HS-5 (cell line): ENCODE measurements around the gene ARMC6.

Experiments used
- DNase-seq: peaks from one replicate; pipeline ENCODE4 v3.0.0-alpha.2; 2012; ENCODE audit warnings: low read depth

Gene ARMC6

GRCh38 chr19:19033426-19034203 is at the start of gene ARMC6, which contains the start of gene SUGP2:
TSS of gene ARMC6 (plus strand) at chr19:19033603. CDS start at chr19:19034210, 607 bp downstream.
TSS of gene SUGP2 (minus strand) at chr19:19033517. CDS start at chr19:19031071, 2,446 bp downstream.
- peak; percentile 68 for DNase-seq

DNA sequence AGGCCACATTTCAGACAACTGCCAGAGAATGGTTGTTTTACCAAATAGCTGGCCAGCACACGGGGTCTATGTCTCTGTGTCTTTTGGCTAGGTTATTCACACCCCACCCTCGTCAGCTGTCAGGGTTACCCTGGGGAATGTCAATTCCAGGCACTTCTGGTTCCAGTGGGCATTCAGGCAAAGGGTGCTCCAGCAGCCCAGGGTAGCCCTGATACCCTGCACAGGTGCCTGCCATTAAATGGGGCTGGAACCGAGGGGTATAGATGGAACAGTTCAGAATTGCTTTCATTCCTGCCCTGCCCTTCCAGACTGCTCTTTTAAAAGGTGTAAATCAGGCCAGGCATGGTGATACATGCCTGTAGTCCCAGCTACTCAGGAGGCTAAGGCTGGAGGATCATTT is 49.2 kb upstream of the ARMC6 start:
- DNase-seq: no peak

DNA sequence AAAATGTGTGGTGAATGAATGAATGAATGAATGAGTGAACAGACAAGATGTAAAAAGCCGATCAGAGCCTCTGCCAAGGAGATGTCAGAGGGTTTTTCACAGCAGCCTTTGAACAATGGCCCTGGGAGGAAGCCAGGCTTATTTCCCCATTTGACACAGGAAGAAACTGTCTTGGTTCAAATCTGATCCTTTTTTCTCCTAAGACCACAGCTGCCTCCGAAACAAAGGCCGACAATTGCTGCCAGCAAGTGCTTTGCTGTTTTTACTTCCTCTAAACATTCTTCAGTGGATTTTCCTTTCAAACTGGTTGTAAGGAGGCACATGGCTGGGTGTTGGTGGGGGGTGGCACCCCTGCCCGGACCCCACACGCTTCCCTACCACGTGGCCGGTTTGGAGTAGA is 48.1 kb upstream of the ARMC6 start:
- no peak for DNase-seq

DNA sequence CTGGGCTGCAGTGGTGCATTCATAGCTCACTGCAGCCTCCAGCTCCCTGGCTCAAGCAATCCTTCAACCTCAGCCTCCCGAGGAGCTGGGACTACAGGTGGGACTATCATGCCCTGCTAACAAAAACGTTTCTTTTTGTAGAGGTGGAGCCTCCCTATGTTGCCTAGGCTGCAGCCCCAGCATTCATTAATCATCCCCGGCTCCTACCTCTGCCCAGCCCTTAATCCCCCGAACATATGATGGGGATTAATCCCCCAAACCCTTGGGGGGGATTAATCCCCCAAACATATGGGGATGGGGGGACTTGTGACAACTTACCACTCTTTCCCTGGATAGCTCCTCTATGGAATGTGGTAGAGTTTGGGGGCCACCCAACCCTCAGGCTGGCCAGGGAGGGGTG is 45.9 kb upstream of the ARMC6 start:
- no peak for DNase-seq

DNA sequence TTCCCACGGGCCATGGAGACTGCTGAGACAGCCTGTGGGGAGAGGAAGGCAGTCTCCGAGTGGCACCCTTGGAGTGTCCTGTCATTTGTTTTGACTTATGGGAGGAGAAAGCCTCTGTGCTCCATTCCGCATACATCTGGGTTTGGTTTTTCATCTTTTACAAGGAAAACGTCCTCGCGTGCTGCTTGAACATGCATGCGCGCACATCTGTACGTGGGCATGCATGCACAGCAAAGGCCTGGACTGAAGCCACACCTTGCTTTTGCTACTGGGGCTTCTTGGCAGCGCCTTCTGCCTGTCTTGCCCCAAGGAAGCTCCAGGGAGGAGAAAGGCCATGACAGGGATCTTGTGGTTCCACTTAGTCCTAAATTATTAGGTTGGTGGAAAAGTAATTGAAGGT is 44.1 kb upstream of the ARMC6 start:
- no peak for DNase-seq

DNA sequence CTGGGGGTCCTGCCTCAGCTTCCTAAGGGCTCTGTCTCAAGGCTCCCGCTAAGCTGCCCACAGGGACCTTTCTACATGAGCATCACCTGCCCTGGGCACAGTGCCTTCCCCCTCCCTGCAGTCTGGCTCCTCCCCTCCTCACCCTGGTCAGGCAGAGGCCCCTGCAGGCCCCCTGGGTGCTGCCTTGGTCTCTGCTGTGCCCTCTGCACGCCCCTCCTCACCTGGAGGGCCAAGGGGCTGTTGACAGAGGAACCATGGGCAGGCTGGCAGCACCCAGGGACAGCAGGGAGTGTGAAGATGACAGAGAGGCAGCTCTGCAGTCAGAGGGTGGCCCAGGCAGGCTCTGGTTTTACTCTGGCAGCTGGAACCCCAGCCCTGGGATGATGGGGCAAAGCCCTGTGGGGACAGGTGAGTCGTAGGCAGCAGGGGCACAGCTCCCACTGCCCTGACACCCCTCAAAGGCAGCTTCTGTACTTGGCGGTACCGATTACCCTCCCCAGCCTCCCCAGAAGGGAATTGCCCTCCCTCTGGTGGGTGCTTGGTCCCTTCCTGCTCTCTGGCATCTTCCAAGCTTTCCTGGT is 43.2 kb upstream of the ARMC6 start:
- DNase-seq: no peak

DNA sequence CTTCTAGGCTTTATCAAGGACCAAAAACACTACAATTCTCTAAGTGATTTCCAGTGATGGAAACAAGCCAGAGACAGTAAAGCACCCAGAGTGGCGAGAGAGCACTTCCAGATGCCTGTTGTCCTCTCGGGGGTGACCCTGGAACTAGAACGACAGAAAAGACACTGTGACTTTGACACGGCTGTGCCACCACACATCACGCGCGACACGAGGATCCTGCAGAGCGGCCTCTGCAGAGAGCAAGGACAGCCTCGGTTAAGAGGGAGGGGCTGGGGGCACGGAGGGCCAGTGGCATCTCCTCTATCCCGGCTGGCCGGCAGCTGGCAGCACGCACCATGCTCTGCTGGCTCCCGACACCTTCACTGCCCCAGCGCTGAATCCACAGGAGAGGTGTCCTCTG is 42.4 kb upstream of the ARMC6 start:
- DNase-seq: no peak

DNA sequence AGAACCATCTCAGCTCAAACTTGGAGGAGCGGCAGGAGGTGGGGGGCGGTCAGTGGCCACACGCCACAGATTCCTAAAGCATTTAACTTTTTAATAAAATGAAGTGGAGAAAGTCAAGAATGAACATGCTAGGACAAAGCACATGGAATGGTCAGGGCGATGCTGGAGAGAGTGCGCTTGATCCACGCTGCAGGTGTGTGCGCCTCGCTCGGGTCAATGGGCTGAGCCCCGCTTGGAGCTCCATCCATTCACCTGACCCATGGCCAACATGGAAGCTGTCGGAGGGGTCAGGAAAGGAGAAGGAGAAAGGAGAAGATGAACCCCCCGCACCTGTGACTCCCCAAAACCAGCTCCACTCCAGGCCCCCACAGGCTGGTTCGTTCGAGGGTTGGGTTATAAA is 41.9 kb upstream of the ARMC6 start:
- DNase-seq: no peak

DNA sequence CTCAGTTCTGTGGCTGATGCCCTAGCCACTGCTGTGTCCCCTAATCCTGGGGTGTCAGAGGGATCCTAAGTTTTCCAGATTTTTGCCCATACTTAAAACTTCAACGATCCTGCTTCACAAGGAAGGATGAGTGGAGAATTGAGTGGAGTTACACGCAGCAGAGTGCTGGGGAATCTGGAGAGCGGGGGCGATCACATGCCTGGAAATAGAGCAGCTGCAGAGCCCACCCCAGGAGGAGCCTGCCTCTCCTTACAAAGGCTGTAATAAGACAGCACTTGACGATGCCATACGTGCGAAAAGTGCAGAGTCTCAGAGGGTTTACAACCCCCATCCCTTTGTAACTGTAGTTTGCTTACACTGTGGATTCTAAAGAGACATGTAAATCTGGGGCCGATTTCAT is 40.7 kb upstream of the ARMC6 start:
- no peak for DNase-seq

GRCh38 chr19:18993115-18993514 is 40.3 kb upstream of the ARMC6 start:
- no peak for DNase-seq

DNA sequence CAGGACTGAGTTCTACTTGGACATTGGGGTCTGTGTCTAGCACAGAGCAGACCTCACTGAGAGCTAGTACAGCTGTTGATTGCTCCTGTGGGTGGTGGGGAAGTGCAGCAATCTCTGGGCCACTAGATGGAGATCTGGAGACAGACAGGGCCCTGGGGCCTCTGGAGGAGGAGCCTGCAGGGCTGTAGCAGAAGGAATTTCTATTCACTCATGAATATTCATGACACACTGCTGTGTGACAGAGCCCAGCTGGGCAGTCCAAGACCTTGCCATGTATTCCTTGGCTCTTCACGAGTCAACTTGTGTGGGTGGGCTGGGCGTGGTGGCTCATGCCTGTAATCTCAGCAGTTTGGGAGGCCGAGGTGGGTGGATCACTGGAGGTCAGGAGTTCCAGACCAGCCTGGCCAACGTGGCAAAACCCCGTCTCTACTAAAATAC is 37.6 kb upstream of the ARMC6 start:
- DNase-seq: peak; percentile 54

- no peak for DNase-seq
Measured at GRCh38 chr19:18996351-18996750, 37.1 kb upstream of the ARMC6 start.

GRCh38 chr19:18996796-18997394 is 36.5 kb upstream of the ARMC6 start:
- DNase-seq: no peak

- no peak for DNase-seq
Measured at GRCh38 chr19:18998276-18998675, 35.1 kb upstream of the ARMC6 start.

- DNase-seq: no peak
Measured at GRCh38 chr19:18999016-18999758, 34.2 kb upstream of the ARMC6 start.

GRCh38 chr19:18999896-19000620 is 33.3 kb upstream of the ARMC6 start:
- DNase-seq: no peak

GRCh38 chr19:19004144-19004543 is 29.3 kb upstream of the ARMC6 start:
- no peak for DNase-seq

DNA sequence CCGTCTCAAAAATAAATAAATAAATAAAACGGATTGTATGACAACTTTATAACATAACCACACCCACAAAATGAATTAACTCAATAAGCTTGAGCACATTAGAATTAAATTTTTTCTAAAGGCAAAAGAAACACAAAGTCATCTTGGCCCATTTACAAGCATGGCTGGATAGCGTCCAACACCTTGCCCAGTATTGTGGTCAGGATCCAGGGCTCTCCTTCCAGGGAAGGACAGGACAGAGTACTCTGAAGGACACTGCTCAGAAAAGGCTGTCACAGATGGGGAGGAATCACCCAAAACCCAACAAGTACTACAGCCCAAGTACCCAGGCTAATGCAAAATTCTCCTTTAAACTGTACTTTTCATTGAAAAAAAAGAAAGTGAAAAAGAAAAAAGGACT is 27.2 kb upstream of the ARMC6 start:
- no peak for DNase-seq

- DNase-seq: no peak
Measured at GRCh38 chr19:19009951-19010350, 23.5 kb upstream of the ARMC6 start.

DNA sequence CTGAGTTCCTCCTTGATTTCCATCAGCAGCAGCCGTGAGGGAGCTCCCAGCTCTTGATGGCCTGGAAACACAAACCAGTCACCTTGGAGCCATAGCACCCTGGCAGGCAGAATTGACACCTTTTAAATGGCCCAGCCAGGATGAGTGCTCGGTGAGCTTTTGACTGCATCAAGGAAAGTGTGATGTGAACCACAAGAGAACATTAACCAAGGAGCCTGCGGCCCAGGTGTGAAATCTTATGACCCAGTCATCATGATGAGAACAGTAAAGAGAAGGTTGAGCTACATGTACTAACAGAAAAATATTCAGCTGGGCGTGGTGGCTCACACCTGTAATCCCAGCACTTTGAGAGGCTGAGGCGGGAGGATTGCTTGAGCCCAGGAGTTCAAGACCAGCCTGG is 22.9 kb upstream of the ARMC6 start:
- no peak for DNase-seq

DNA sequence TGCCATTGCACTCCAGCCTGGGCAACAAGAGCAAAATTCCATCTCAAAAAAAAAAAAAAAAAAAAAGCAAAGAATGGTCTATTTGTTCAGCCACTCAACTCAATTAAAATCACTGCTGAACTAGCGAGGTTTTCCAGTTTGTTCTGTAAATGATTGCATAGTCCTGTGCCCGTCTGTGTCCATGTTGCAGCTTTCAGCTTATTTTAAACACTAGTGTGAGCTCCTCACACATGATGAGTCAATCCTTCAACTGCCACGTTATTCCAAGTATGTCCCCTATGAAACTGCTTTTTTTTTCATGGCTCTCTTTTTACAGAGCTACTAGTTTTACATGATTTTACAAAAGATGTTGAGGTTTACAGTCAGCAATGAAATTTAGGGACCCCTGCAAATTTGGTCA is 12.3 kb upstream of the ARMC6 start:
- DNase-seq: no peak

DNA sequence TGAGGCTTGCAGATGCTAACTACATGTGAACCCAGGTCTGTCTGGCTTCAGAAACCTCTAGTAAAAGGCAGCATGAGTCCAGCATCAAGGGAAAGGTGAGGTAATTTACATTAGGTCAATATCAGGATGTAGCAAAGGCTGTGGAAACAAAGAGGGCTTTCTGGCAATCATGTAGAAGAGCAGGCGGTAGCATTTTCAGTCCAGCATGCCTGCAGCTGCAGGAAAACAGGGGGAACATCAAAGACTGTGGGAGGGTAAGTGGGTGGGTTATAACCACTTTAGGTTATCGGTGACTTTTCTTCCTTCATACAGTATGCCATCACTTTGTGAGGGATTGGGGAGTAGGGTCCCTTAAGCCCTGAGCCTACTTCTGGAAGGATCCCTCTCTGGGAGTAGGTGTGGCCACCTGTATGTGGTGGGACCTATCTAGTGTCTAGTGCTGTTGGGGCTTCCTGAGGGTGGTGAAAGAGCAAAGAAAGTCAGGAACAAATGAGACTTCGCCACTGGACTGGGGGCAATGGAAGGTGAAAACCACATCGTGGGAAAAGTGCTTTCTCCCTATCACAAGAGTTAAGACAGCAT is 10.9 kb upstream of the ARMC6 start:
- DNase-seq: no peak
